NCI-H187 treated with DMSO at 0.1 percent for 48 hours (cell line): ENCODE measurements around the gene ADAM10.

Experiments
- DNase-seq: peaks from one replicate; lab custom pipeline; 2025; lab: John Stamatoyannopoulos, UW

Gene ADAM10

GRCh38 chr15:58551764-58552504, 197.6 kb downstream of the ADAM10 start:
- no peak for DNase-seq

DNA sequence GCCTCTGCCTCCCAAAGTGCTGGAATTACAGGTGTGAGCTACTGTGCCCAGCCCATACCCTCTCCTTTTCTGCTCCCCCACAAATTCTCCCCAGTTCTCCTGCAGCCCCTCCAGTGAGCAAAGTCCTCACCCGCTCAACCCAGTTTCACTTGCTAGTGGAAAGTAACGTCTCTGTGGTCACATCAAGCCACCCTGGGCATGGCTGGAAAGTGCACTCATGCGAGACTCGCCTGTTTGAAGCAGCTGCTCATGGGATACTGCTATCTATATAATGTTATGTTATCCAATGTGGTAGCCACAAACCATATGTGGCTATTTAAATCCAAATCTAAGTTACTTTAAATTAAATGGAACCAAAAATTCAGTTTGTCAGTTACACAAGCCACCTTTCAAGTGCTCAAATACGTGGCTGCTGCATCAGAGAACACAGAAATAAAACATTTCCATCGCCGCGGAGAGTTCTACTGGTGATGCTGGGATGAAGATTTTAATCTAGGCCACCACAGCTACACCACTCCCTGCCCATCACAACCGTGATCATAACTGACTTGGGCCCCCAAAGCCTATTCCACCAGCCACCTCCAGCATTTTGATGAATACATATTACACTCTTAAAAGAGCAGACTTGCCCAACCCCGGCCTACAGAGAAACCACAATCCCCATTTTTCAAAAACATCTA, 198.3 kb downstream of the ADAM10 start:
- DNase-seq: no peak

DNA sequence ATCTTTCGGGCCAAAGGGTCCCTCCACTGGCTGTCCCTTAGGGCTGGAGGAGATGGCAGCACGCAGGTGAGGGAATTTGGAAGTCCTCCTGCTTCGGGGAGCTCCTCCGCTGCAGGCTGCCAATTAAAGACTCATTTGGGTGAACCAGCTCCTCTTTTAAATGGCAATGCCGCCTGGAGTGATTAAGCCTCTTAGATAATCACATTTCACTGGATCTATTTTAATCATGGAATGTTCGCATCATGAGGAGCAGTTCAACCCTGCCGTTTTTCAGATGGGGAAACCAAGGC, 199.8 kb downstream of the ADAM10 start:
- DNase-seq: no peak

GRCh38 chr15:58549013-58549784, 200.3 kb downstream of the ADAM10 start:
- no peak for DNase-seq

GRCh38 chr15:58548308-58549012, 201.0 kb downstream of the ADAM10 start:
- DNase-seq: no peak

GRCh38 chr15:58547628-58548307, 201.7 kb downstream of the ADAM10 start:
- DNase-seq: no peak

DNA sequence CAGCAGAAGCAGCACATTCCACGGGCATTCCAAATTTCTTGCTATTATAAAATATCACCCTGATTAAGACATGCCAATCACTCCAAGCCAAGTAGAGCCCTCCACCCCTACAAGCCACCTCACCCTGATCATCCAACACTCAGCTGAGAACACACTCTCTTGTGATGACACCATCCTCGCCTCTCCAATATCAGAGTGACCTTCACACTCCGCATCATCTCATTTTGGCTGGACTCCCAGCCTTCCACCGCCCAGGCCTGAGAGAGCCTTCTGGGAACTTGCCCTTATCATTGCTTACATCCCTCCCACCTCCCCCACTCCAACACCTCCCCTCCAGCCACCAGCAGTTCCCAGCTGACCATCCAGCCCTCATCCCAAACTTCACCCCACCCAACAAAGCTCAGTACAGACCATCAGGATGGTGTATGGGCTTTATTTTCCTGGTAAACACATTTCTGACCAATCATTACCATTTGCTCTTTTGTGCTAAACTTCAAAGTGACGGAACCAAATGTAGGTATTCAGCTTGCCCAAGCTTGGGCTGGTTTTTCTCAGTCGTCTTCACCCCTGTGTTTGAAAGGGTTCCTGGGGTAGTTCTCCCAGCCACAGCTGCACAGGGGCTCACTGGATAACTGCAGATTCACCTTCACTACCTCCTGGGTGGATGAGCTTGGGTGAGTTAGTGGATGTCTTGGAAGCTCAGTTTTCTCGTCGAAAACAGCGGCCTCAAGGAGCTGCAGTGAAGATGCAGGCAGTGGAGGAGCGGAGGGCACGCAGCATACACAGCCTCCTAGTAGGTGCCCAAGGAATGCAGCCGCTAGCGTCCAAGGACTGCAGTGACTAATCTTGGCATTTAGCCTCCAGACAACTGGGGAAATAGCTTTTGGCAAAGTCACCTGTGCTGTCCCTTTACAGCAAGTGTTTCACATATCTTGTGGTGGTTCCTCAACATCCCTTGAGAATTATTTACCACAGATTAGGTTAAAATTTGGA, 202.6 kb downstream of the ADAM10 start:
- DNase-seq: no peak

GRCh38 chr15:58546066-58546591, 203.4 kb downstream of the ADAM10 start:
- no peak for DNase-seq

DNA sequence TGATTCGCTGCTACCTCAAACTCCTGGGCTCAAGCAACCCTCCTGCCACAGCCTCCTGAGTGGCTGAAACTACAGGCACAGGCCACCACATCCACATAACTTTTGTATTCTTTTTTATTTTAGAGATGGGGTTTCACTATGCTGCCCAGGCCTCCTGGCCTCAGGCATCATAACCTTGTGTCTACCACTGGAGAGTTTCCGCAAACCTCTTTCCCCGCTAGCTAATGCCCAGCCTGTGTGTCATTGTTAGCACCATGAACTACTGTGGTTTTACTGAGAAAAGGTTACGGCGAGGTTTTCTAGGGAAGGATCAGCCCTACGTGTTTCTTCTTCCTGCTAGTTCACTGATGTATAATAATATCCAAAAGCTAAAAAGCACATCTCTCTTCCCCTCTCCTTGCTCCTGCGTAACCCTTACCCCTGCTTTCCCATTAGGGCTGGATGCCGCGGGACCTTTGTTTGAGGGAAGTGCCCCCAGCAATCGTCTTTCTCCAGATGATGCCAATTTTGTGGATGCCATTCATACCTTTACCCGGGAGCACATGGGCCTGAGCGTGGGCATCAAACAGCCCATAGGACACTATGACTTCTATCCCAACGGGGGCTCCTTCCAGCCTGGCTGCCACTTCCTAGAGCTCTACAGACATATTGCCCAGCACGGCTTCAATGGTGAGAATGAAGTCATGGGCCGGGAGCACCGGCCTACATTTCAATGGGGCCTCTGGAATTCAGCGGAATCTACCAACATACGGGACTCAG, 204.0 kb downstream of the ADAM10 start:
- DNase-seq: no peak

DNA sequence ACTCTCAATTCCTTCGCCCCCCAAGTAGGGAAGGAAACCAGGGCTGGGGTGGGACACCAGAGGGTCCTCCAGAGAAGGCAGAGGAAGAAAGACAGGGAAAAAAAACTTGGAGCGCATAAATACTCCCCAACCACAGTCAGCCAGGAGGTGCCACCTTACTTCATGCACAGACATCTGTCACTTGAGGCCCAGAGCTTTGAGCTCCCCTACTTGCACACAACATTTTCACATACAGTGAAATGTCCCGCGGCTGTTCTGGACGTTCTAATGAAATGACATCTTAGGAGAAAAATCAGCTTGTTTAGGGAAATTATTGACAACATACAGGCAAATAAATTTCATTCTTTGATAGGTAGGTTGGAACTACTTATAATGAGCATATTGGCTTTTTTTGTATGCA, 204.8 kb downstream of the ADAM10 start:
- DNase-seq: no peak

DNA sequence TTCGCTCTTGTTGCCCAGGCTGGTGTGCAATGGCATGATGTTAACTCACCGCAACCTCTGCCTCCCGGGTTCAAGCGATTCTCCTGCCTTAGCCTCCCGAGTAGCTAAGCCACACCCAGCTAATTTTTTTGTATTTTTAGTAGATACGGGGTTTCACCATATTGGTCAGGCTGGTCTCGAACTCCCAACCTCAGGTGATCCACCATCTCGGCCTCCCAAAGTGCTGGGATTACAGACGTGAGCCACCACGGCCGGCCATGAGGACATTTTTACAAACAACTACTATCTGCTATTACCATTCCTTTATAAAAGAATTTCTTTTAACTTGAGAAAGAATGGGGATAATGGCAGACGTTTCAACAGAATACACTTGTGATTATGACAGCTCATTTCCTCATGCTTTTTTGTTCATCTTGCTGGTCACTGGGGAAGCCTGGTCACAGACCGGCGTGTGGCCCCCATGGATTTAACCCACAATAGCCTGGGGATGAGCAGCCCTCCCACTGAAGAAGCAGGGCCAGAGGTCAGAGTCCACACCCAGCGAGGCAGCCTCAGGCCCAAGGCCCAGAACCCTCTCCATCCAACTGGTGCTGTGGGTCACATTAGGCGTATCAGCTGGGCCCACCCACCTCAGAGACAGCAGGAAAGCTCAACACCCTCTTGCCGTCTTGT, 205.7 kb downstream of the ADAM10 start:
- DNase-seq: no peak

DNA sequence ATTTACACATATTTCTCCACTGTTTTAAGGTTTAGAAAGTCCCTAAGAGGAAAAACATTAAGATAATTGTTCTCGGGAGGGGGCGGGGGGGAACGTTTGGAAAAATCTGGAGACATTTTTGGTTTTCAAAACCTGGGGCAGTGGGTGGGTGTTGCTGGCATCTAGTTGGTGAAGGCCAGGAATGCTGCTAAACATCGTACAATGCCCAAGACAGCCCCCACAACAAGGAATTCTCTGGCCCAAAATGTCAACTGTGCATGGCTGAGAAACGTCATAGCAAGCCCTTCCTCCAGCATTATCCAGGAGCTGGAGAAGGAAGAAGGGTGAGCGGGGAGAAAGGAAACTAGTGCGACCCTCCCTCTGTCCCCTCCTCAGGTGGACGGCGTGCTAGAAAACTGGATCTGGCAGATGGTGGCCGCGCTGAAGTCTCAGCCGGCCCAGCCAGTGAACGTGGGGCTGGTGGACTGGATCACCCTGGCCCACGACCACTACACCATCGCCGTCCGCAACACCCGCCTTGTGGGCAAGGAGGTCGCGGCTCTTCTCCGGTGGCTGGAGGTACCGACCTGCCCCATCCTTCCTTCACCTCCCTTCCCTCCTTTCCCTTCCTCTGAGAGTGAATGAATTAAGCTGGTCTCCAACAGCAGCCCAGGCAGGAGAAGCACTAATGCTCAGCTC, 208.0 kb downstream of the ADAM10 start:
- no peak for DNase-seq

GRCh38 chr15:58539548-58539947, 210.0 kb downstream of the ADAM10 start:
- no peak for DNase-seq

DNA sequence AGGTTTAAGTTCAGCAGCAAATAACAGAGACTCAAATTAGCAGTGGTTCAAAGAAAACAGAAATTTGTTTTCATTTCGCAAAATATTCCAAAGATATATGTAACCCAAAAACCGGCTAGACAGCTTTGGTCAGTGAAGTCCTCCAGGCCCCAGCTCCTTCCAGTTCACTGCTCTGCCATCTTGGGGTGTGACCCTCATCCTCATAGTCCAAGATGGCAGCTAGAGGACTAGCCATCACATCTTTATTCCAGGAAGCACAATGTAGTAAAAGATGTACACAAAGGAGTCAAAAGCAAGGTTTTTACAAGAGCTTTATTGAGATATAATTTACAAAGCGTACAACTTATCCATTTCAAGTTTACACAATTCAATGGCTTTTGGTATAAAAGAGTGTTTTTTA, 210.6 kb downstream of the ADAM10 start:
- no peak for DNase-seq
